ENCODE measurements around the gene DOK5.

The DOK5 gene

GRCh38 chr20:54485631-54486030 is 10.2 kb downstream of the DOK5 start:
- Histone ChIP-seq H3K4me3 (ENCODE audit: low read depth in 1 of 2, low read length in 1 of 2) (no peak overlapping the region), H3K4me1 (ENCODE audit: control insufficient read depth in 1 of 2, insufficient read depth in 1 of 2, low read depth in 1 of 2, low read length in 1 of 2) (no peaks in the 10 kb centered on the region), H3K9me3 (no peaks in the 10 kb centered on the region), H3K36me3 (no peaks in the 10 kb centered on the region), H3K27me3 (no peaks in the 10 kb centered on the region), H3K27ac (no peak overlapping the region)
- no peak for TF ChIP-seq CTCF (IDR thresholded peaks at IDR 0.05)

GRCh38 chr20:54486585-54486984 is 11.2 kb downstream of the DOK5 start:
- Histone ChIP-seq H3K27ac (no peak overlapping the region), H3K4me1 (ENCODE audit: control insufficient read depth in 1 of 2, insufficient read depth in 1 of 2, low read depth in 1 of 2, low read length in 1 of 2) (no peaks in the 10 kb centered on the region), H3K4me3 (ENCODE audit: low read depth in 1 of 2, low read length in 1 of 2) (no peak overlapping the region), H3K9me3 (no peaks in the 10 kb centered on the region), H3K36me3 (no peaks in the 10 kb centered on the region), H3K27me3 (no peaks in the 10 kb centered on the region)
- TF ChIP-seq CTCF (IDR thresholded peaks at IDR 0.05): no peak

GRCh38 chr20:54488442-54488841 is 13.0 kb downstream of the DOK5 start:
- Histone ChIP-seq H3K36me3 (no peaks in the 10 kb centered on the region), H3K4me1 (ENCODE audit: control insufficient read depth in 1 of 2, insufficient read depth in 1 of 2, low read depth in 1 of 2, low read length in 1 of 2) (no peaks in the 10 kb centered on the region), H3K4me3 (ENCODE audit: low read depth in 1 of 2, low read length in 1 of 2) (no peak overlapping the region), H3K27ac (no peak overlapping the region), H3K27me3 (no peaks in the 10 kb centered on the region), H3K9me3 (no peaks in the 10 kb centered on the region)
- TF ChIP-seq CTCF (IDR thresholded peaks at IDR 0.05): no peak

- Histone ChIP-seq H3K27me3 (no peaks in the 10 kb centered on the region), H3K9me3 (no peaks in the 10 kb centered on the region)
- TF ChIP-seq CTCF (IDR thresholded peaks at IDR 0.05): no peak
Measured at GRCh38 chr20:54491506-54491905, 16.1 kb downstream of the DOK5 start.

GRCh38 chr20:54494303-54495006 is 19.1 kb downstream of the DOK5 start:
- H3K9me3 ChIP-seq: no peaks in the 10 kb centered on the region
- no peaks in the 10 kb centered on the region for H3K36me3 ChIP-seq
- H3K27ac ChIP-seq: no peak overlapping the region
- H3K27me3 ChIP-seq: no peaks in the 10 kb centered on the region
- no peak overlapping the region for H3K4me3 ChIP-seq (ENCODE audit: low read depth in 1 of 2, low read length in 1 of 2)
- peaks cover 0 to 4% of the 10 kb centered on the region in 2 experiments for H3K4me1 ChIP-seq (ENCODE audit: control insufficient read depth in 1 of 2, insufficient read depth in 1 of 2, low read depth in 1 of 2, low read length in 1 of 2)
- TF ChIP-seq CTCF (IDR thresholded peaks at IDR 0.05): no peak

More at GRCh38 chr20:54491506-54491905, 16.1 kb downstream of the DOK5 start:
- H3K36me3 ChIP-seq: no peaks in the 10 kb centered on the region
- H3K27ac ChIP-seq: no peak overlapping the region
- no peaks in the 10 kb centered on the region for H3K4me1 ChIP-seq (ENCODE audit: control insufficient read depth in 1 of 2, insufficient read depth in 1 of 2, low read depth in 1 of 2, low read length in 1 of 2)
- no peak overlapping the region for H3K4me3 ChIP-seq (ENCODE audit: low read depth in 1 of 2, low read length in 1 of 2)

Measured in neutrophil (primary cell).